GM21737 (cell line): ENCODE data around the gene VCL.
"Not testable (repeated sequence)": the region's sequence is repeated elsewhere in the genome, so short reads cannot be mapped to it uniquely, and the experiment has no call there.

Source experiments
- ATAC-seq: cut with Tn5 transposase; IDR thresholded peaks from one replicate; pipeline ENCODE4 v1.9.1; 2021; ENCODE audit warnings: mild to moderate bottlenecking, moderate library complexity; ENCODE audit not compliant: unreplicated experiment

Gene VCL

GRCh38 chr10:74035303-74035702 lies 37.4 kb downstream of the VCL start:
- ATAC-seq: no peak

GRCh38 chr10:74036474-74036873 lies 38.6 kb downstream of the VCL start:
- ATAC-seq: no peak

GRCh38 chr10:74039561-74040145 lies 41.7 kb downstream of the VCL start:
- ATAC-seq: no peak

- no peak for ATAC-seq
Observed at GRCh38 chr10:74040200-74041126, 42.5 kb downstream of the VCL start.

GRCh38 chr10:74044419-74044818 lies 46.5 kb downstream of the VCL start:
- no peak for ATAC-seq

GRCh38 chr10:74047304-74047703 lies 49.4 kb downstream of the VCL start:
- ATAC-seq: no peak

GRCh38 chr10:74047871-74048270 lies 50.0 kb downstream of the VCL start:
- no peak for ATAC-seq

- ATAC-seq: no peak
Observed at GRCh38 chr10:74048433-74048832, 50.5 kb downstream of the VCL start.

GRCh38 chr10:74049955-74050354 lies 52.0 kb downstream of the VCL start:
- no peak for ATAC-seq

GRCh38 chr10:74050653-74051052 lies 52.7 kb downstream of the VCL start:
- no peak for ATAC-seq

- ATAC-seq: no peak
Observed at GRCh38 chr10:74051736-74052342, 53.9 kb downstream of the VCL start.

GRCh38 chr10:74052994-74053393 lies 55.1 kb downstream of the VCL start:
- ATAC-seq: no peak

- no peak for ATAC-seq
Observed at GRCh38 chr10:74055383-74056049, 57.6 kb downstream of the VCL start.

GRCh38 chr10:74056050-74056818 lies 58.3 kb downstream of the VCL start:
- peak; percentile 54 for ATAC-seq

GRCh38 chr10:74058071-74058470 lies 60.2 kb downstream of the VCL start:
- ATAC-seq: no peak

- no peak for ATAC-seq
Observed at GRCh38 chr10:74058658-74059057, 60.7 kb downstream of the VCL start.

- ATAC-seq: no peak
Observed at GRCh38 chr10:74061104-74061503, 63.2 kb downstream of the VCL start.

GRCh38 chr10:74061978-74062377 lies 64.1 kb downstream of the VCL start:
- ATAC-seq: not testable (repeated sequence)

- ATAC-seq: no peak
Observed at GRCh38 chr10:74063256-74063655, 65.3 kb downstream of the VCL start.
